HG03139 (cell line): ENCODE data around the gene NAXE.
"Not testable (repeated sequence)": the region's sequence is repeated elsewhere in the genome, so short reads cannot be mapped to it uniquely, and the experiment has no call there.

ENCODE experiments used
- ATAC-seq: cut with Tn5 transposase; IDR thresholded peaks from one replicate; pipeline ENCODE4 v1.9.1; 2021; ENCODE audit not compliant: unreplicated experiment

NAXE gene

DNA sequence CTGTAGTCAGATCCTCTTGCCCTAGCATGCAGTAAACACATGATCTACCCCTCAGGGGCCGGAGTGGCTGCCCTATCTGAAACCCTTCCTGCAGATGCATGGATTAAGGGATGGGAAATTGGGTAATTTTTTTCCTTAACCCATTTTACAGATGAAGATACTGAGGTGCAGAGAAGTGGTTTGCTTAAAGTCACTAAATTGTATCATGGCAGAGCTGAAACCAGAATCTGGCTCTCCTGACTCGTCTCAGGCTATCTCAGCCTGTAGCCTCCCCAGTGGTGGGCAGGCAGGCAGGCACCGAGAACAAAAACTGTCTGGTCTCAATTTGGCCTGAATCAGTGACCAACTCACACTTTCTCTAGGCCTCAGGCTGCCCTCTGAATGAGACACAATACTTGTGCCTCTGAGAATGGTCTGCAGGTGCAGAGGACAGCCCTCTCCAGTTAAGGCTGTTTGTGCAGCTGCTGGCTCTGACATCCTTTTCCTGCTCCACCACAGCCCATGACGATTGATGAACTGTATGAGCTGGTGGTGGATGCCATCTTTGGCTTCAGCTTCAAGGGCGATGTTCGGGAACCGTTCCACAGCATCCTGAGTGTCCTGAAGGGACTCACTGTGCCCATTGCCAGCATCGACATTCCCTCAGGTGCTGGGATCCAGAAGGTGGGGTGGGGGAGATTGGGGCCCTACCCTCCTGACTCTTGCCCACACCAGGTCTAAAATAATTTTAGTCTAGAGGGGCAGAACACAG lies 1.5 kb downstream of the NAXE start:
- ATAC-seq: no peak

DNA sequence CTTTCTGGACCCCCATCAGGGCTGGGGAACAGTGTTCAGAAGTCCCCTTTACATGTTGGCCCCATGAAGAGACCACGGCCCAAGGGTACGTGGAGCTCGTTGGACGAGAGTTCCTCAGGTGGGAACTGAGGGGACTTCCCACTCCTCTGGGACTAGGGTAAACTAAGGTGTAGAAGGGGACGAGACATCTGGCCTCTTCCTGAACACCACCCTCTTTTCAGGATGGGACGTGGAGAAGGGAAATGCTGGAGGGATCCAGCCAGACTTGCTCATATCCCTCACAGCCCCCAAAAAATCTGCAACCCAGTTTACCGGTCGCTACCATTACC lies 2.0 kb downstream of the NAXE start:
- ATAC-seq: no peak

DNA sequence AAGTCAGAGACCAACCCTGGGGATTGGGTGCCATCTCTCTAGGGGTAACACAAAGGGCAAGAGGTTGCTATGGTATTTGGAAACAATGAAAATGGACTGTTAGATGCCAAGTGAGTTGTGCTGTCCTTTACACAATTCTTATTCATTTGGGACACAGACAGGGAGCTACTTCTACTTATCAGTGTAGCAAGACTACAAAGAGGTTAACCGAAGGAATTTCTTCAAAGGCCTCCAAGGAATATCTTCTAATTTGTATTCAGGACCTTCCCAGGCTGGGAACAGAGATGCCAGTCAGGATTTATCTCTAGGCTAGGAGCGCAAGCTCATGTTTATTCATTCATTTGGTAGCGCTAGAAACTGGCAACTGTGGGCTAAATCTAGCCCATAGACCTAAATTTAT lies 2.6 kb downstream of the NAXE start:
- no peak for ATAC-seq

DNA sequence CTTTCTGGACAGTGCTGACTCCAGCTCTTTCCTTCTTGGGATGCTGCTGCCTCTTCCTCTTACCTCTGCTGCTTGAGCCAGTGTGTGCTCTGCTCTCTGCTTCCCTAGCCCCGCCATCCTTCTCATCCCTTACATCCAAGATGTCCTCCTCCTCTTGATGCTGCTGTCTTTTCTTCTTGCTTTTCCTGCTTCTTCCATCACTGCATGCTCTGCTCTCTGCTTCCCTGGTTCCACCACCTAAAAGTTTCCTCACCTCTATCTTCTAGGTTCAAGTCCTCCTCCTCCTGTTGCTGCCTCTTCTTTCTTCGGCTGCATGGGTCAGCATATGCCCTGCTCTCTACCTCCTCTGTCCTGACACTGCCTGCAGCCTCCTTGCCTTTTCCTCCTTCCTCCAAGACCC lies 3.4 kb downstream of the NAXE start:
- ATAC-seq: no peak

DNA sequence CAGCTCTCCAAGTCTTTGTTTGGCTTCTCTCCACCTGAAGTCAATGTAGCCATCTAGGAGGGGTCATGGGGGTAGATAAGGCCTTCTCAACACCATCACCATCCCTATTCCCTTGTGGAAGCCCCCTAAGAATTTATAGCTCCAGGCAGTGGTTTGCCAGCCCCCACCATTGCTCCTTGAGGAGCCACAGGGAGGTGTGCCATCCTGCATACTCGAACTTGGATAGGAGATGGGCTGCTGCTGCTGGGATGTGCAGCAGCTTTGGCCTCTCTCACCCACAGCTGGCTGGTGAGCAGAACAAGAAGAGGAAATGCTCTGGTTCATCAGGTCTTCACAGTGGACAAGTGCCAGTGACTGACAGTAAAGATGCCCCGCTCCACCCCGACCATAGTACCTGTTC lies 4.8 kb downstream of the NAXE start:
- no peak for ATAC-seq

DNA sequence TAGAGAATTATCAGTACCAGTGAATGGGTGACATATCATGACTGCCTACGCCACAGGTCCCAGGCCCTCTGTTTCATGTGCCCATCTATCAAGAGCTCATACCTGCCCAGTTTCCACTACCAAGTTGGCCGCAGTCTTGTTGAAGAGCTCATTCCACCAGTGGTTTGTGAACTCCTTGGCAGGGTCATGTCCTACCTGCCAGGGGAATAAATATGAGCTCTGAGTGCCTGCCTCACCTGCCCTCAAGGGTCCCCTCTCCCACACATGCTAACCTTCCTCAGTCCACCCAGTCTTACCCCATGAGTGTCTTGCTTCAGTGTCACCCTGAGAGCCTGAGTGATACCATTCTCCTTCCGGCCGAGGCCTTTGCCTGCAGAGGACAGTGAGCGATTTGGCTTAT lies 6.5 kb downstream of the NAXE start:
- ATAC-seq: no peak

DNA sequence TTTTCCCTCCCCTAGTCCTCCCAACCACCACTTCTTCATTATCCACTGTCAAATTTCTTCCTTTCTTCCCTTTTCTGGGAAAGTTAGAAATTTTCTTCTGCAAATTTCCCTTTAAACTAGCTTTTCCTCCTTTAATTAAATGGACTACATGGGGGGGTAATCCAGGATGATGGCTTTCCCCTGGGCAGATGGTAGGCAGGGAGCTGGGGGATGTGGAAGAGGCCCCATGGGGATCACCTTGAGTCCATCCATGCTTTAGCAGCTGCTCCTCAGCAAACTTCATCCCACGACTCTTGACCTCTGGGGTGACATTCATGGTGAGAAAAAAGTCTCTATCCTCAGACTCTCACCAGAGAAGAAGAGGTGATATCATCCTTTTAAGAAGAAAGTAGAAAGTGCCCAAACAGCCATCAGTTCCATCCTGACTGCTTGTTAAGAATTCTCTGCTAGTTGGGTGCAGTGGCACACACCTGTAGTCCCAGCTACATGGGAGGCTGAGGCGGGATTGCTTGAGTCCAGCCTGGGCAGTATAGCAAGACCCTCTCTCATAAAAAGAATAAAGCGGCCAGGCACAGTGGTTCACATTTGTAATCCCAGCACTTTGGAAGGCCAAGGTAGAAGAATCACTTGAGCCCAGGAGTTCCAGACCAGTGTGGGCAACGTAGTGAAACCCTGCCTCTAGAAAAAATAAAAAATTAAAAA lies 7.3 kb downstream of the NAXE start:
- no peak for ATAC-seq

DNA sequence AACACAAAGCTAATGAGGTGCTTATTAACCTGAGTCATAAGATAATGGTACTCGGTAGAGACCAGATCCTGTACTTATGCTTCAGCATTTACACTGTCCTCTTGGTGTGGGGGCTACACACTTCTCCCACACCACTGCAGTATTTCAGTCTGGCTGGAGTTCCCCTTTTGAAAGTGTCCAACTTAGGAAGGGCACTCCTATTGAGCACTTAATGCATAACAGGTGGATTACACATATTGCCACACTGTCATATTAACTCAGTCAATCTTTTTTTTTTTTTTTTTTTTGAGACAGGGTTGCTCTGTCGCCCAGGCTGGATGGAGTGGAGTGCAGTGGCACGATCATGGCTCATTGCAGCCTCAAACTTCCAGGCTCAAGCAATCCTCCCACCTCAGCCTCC lies 8.2 kb downstream of the NAXE start:
- ATAC-seq: no peak

DNA sequence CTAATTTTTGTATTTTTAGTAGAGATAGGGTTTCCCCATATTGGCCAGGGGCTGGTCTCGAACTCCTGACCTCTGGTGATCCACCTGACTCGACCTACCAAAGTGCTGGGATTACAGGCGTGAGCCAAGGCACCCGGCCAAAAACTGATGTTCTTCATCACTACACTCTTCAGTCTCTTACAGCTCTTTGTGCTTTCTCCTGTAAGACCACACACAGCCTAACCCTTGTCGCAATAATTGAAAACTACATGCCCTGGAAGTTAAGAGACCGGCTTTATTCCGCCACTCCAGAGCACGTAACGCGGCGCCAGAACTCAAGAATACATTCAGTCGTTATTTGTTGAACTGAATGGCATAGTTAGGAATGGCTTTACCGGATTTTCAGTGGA lies 9.2 kb downstream of the NAXE start:
- ATAC-seq: no peak

DNA sequence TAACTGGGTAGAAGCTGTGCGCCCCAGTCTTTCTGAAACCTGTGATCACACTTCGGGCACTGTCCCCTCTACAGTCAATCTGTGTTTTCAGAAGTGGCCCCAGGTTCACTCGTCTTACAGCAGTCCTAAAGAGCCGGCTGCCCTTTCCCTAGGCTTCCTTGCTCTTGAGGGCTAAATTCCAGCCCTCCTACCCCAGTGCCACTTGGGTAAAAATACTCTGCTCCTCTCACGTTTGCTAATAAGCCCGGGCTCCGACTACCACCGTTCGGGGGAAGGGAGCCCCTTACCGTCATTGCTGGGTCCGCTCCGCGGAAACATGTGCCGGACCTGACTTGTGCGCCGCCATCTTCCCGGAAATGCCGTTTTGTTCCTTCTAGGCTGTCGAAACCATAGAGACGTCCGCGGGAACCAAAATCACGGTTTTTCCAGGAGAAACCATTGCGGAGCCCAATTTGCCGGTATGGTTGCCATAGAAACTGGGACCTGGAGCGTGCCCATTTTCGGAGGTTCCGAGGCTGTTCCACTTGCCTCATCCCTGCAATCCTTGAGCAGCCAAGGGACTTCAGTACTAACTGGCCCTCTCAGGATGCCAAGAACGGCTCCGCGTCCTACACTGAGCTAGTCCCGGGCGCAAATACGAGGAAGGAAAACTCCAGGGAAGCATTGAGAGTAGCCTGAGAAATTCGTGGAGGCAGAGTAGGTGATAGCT lies 9.7 kb downstream of the NAXE start, which contains the start of gene GPATCH4:
Gene GPATCH4, minus strand, starts transcription at position 358 of the 709 bp plus-strand sequence.
- ATAC-seq: peak; percentile 46

DNA sequence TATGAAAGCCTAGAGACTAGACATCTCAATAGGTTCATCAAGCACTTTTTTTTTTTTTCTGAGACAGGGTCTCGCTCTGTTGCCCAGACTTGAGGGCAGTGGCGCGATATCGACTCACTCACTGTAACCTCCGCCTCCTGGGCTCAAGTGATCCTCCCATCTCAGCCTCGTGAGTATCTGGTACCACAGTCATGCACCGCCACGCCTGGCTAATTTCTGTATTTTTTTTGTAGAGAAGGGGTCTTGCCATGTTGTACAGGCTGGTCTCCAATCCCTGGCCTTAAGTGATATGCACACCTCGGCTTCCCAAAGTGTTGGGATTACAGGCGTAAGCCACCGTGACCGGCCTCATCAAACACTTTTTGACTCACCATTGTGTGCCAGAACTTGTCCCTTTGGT lies 10.3 kb downstream of the NAXE start:
- no peak for ATAC-seq

DNA sequence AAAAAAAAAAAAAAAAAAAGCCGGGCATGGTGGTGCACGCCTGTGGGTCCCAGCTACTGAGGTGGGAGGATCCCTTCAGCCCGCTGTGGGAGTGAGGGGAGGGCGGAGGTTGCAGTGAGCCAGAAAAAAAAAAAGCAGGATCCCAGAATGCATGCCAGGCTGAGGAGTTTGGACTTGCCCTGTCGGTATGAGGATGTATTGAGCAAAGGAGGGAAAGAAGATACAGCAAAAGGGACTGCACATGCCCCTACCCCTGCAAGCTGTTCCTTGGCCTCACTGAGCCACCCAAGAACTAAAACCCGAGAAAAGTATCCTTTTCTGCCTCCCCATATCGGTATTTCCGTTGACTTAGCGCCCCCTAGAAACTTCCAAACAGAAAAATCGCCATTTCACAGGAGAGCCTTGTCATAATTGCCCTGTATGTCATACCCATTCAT lies 11.0 kb downstream of the NAXE start:
- no peak for ATAC-seq

DNA sequence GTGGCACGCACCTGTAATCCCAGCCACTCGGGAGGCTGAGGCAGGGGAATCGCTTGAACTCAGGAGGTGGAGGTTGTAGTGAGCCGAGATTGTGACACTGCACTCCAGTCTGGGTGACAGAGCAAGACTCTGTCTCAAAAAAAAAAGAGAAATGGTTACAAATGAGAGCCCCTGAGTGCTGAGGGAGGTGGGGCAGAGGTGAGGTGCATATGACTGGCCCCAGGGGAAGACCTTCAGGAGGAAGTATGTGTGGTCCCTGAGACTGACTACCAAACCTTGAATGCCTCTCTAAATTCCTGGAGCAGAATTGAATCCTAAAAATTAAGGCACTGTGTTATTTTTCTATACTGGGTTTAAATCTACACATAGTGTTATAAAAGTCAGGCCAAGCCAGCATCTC lies 15.8 kb downstream of the NAXE start:
- not testable (repeated sequence) for ATAC-seq

DNA sequence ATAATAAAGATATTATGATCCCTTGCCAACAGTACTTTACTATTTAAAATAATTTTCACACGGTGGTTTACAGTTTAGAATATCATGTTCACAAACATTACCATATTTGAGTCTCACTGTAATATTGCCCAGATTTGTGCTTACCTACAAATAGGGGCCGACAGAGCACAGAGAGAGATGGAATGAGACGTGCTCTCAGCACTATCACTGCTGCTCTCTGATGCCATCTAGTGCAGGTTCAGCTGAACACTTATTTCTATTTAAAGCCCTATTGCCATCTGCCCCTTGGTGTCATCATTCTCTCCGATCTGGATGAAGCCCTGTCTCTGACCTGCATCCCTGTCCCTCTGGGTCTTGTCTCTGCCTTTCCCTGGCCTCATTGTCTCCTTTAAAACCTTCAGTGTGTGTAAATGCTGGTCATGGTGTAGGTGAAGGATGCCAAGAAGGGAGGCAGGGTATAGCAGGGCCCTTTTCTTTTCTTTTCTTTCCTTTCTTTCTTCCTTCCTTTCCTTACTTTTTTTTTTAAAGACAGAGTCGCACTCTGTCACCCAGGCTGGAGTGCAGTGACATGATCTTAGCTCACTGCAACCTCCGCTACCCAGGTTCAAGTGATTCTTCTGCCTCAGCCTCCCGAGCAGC lies 16.6 kb downstream of the NAXE start:
- ATAC-seq: peak; percentile 58

DNA sequence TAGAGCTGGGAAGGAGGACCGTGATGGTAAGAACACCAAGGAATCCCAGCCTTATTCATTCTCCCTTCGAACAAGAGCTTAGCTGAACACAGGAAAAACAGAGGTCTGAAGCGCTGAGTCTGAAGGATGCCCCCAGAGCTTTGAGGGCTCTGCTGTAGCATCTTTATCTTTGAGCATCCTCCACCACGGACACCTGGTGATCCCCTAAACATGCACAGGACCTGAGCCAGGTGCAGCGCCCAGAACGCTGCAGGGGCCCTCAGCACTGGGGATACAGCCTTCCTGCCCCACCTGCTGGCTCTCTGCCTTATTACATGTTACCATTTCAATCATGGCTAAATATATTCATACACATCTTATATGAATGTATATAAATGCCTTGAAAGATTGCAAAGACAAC lies 17.4 kb downstream of the NAXE start:
- ATAC-seq: no peak

DNA sequence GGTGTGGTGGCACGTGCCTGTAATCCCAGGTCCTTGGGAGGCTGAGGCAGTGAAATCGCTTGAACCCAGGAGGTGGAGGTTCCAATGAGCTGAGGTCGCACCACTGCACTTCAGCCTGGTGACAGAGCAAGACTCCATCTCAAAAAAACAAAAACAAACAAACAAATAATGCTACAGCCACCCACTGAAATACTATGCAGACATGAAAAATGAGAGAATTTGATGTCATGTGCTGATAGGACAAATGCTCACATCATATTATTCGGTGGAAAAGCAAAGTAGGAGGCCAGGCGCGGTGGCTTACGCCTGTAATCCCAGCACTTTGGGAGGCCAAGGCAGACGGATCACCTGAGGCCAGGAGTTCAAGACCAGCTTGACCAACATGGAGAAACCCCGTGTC lies 18.5 kb downstream of the NAXE start:
- not testable (repeated sequence) for ATAC-seq

DNA sequence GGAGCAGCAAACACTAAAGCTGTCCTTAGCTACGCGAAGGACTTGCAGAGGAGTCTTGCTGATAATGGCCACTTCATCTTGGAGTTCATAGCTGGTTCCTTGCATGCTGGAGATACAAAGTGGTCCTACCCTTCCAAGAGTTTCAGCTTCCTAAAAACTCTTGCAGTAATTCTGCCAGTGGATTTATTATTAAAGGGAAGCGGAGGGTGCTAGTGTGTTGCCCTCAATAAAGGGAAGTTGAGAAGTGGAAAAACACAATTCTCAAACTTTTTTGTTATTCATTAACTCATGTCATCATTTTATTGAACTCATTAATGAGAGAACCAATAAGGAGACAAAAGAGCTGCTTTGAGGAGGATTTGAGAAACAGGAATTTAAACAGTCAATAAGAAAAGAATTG lies 21.1 kb downstream of the NAXE start:
- ATAC-seq: no peak

DNA sequence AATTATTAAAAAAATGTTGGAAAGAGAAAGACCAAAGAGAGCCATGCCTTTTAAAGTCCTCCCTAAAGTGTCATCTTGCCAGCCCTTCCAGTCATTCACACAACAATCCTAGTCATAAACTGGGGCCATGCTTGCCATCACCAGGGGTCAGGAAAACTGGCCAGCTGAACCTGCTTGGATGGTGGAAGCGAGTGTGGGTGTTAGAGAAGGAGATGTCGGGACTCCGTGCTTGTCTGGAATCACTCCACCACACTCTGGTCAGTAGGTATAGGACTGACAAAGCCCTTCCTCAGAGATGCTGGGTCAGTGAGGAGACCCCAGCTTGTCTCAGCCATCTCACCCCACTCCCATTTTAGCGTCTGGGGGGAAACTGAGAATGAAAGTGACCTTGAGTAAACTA lies 24.4 kb downstream of the NAXE start:
- ATAC-seq: no peak

DNA sequence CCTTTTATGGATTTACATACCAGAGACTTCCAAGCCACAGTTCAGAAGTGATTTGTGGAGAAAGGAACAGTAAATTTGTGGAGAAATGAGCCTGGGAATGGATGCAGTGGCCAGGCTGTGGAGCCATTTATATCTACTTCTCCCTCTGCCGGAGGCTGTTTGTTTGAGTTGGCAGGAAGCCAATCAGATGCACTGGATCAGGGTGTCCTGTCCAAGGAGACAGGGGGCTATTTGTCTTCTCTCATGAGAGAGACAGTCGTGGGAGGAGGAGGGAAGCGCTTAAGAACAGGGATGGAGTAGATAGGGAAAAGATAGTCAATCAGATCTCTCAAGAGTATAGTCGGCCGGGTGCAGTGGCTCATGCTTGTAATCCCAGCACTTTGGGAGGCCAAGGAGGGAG lies 24.9 kb downstream of the NAXE start:
- no peak for ATAC-seq

DNA sequence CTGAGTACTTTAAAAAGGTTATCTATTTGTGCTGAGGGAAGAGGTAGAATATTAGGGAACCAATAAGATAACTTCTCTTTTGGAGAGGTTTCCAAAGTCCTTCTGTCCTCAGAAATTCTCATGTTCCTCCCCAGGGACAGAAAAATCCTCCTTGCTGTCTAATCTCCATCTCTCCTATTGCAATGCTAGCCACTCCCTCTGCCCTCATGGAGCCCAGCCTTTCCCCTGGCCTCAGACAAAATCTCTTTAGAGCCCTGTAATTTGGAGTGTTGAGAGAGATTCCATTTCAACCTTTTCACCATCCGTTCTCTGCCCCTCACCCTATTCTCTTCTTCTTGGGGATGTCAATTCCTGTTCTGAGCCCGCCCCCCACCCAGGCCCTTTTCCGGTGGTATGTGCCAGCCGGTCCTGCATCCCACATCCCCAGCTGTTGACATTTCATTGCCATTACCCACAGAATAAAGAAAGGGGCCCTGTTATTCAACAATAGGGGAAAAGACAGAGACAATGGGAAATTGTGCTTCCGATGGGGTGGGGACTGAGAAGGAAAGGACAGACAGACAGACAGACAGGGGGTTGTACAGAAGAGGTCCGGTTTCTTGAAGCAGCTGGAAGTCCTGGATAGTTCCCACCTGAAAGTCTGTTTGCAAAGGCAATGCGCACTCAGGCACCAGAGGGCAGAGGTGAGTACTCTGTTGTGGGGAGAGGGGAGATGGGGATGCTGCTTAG lies 27.4 kb downstream of the NAXE start, which contains the start of gene HAPLN2:
Gene HAPLN2, plus strand, starts transcription at position 563 of the 729 bp plus-strand sequence. CDS start 4,076 bp downstream, outside the sequence.
- no peak for ATAC-seq

DNA sequence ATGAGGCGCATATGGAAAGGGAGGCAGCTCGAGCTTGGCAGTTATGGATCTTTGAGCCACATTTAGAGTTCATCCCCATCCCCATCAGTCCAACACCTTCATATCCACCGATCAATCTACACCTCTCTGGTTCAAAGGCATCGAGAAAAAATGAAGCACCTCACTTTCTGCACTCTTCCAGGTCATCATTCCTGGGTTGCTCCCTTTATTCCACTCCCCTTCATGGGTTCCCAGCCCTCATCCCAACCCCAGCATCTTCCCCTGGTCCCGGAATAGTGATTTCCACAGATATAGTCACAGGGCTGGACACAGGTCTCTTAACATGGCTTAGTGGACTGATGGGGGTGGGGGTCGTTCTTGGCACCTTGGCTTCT lies 28.0 kb downstream of the NAXE start:
- ATAC-seq: no peak
